ENCODE results near the gene FGF9.

The FGF9 gene

DNA sequence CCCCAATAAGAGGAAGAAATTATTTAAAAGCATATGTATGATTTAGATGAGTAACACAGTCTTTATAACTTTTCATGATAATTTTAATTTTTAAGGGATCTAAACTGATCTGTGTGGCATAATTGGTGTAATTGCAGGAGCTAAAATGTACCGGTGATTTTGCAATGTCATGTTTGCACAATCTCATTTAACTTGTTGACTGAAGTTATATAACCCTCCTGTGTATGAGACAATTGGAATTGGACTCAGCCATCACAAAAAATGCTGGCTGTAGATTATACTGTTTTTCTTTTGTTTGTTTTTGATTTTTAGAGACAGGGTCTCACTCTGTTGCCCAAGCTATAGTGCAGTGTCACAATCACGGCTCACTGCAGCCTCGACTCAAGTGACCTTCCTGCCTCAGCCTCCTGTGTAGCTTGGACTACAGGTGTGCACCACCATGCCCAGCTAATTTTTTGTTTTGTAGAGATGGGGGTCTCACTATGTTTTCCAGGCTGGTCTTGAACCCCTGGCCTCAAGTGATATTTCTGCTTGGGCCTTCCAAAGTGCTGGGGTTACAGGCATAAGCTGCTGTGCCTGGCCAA, 26.1 kb downstream of the FGF9 start:
- in situ Hi-C loops (cut with HindIII; ENCODE audit: low pct_ligation_motif_present, low pct_unique_long_range_greater_than_20kb, low sequenced_read_pairs), result no loop called here
- no peak for DNase-seq

- in situ Hi-C loops (cut with HindIII; ENCODE audit: low pct_ligation_motif_present, low pct_unique_long_range_greater_than_20kb, low sequenced_read_pairs), result no loop called here
- DNase-seq, result no peak
Measured at GRCh38 chr13:21698817-21699679, 28.2 kb downstream of the FGF9 start.

DNA sequence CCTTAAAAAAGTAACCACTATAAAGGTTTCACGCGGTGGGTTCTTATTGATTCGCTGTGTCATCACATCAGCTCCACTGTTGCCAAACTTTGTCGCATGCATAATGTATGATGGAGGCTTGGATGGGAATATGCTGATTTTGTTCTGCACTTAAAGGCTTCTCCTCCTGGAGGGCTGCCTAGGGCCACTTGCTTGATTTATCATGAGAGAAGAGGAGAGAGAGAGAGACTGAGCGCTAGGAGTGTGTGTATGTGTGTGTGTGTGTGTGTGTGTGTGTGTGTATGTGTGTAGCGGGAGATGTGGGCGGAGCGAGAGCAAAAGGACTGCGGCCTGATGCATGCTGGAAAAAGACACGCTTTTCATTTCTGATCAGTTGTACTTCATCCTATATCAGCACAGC, 30.6 kb downstream of the FGF9 start:
- in situ Hi-C loops (cut with HindIII; ENCODE audit: low pct_ligation_motif_present, low pct_unique_long_range_greater_than_20kb, low sequenced_read_pairs), result no loop called here

DNA sequence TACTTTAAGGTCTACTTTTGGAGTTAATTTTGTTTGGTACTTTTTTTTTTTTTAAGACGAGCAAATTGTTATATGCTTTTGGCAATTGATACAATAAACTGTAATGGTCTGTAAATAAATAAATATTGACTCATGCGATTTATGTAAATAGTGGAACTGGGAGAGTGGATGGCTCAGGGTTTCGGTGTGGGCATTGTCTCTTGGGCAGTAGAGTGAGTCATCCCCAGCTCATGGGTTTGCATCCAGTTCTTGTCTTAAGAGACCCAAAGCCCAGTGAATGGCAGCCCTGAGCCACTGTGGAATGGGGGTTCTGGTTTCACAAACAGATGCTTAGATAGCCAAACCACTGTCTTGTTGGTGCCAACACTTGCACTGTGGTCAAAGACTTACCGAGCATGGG, 33.0 kb downstream of the FGF9 start:
- in situ Hi-C loops (cut with HindIII; ENCODE audit: low pct_ligation_motif_present, low pct_unique_long_range_greater_than_20kb, low sequenced_read_pairs), result no loop called here
- no peak for DNase-seq

More for the DNA sequence above, 30.6 kb downstream of the FGF9 start:
- no peak for DNase-seq

- in situ Hi-C loops (cut with HindIII; ENCODE audit: low pct_ligation_motif_present, low pct_unique_long_range_greater_than_20kb, low sequenced_read_pairs), result no loop called here
- DNase-seq, result no peak
Measured at GRCh38 chr13:21707586-21707985, 36.7 kb downstream of the FGF9 start.

DNA sequence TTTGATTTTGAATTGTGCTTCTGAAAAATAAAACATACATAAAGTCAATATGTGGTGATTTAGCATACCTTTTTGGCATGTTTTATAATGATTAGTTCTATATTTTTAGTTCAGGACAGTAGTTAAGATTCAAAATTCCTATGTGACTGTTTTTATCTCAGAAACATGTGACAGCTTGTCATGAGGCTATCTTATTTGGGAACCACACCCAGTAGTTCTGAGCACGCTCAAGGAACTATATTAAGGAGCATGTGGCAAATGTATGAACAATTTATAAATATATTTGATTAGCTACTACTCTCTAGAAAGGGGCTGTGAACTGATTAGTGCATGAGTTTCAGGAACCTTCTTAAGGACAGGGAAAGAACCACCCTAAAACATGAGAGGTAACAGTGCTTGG, 38.8 kb downstream of the FGF9 start:
- DNase-seq, result no peak
- in situ Hi-C loops (cut with HindIII; ENCODE audit: low pct_ligation_motif_present, low pct_unique_long_range_greater_than_20kb, low sequenced_read_pairs), result no loop called here

DNA sequence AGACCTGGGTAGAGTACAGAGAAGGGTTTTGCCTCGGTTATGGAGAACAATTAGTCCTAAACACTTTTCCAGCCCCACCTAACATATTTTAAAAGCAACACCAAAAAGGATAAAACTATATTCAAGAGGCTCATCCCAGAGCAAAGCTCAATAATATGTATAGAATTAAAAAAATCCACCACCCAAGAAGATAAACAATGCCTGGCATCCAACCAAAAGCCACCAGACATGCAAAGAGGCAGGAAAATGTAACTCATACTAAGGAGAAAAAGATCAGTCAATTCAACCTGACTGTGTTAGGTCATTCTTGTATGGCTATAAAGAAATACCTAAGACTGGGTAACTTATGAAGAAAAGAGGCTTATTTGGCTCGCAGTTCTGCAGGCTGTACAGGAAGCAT, 39.3 kb downstream of the FGF9 start:
- in situ Hi-C loops (cut with HindIII; ENCODE audit: low pct_ligation_motif_present, low pct_unique_long_range_greater_than_20kb, low sequenced_read_pairs), result no loop called here
- DNase-seq, result no peak

GRCh38 chr13:21717817-21718216, 46.9 kb downstream of the FGF9 start:
- no peak for DNase-seq
- in situ Hi-C loops (cut with HindIII; ENCODE audit: low pct_ligation_motif_present, low pct_unique_long_range_greater_than_20kb, low sequenced_read_pairs), result no loop called here

GRCh38 chr13:21719463-21719862, 48.6 kb downstream of the FGF9 start:
- no peak for DNase-seq
- in situ Hi-C loops (cut with HindIII; ENCODE audit: low pct_ligation_motif_present, low pct_unique_long_range_greater_than_20kb, low sequenced_read_pairs), result no loop called here

- in situ Hi-C loops (cut with HindIII; ENCODE audit: low pct_ligation_motif_present, low pct_unique_long_range_greater_than_20kb, low sequenced_read_pairs), result no loop called here
- no peak for DNase-seq
Measured at GRCh38 chr13:21723807-21724505, 53.1 kb downstream of the FGF9 start.

GRCh38 chr13:21730186-21730880, 59.5 kb downstream of the FGF9 start:
- in situ Hi-C loops (cut with HindIII; ENCODE audit: low pct_ligation_motif_present, low pct_unique_long_range_greater_than_20kb, low sequenced_read_pairs), result no loop called here
- DNase-seq, result no peak

- in situ Hi-C loops (cut with HindIII; ENCODE audit: low pct_ligation_motif_present, low pct_unique_long_range_greater_than_20kb, low sequenced_read_pairs), result no loop called here
Measured at GRCh38 chr13:21733475-21734263, 62.8 kb downstream of the FGF9 start.

DNA sequence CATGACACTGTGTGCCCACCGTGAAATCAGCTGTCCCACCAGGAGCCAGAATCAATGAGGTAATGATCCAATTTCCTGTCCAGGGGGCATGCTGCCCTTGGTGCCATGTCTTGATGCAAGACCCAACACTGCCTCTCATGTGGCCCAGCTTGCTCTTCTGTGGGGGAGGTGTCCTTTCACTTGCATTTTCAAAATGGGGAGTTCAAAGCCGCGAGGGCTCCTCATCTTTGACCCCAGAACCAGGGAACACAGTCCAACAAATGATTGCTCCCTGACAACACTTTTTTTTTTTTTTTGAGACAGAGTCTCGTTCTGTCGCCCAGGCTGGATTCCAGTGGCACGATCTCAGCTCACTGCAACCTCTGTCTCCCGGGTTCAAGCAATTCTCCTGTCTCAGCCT, 64.1 kb downstream of the FGF9 start:
- DNase-seq, result no peak
- in situ Hi-C loops (cut with HindIII; ENCODE audit: low pct_ligation_motif_present, low pct_unique_long_range_greater_than_20kb, low sequenced_read_pairs), result no loop called here

More at GRCh38 chr13:21733475-21734263, 62.8 kb downstream of the FGF9 start:
- no peak for DNase-seq

DNA sequence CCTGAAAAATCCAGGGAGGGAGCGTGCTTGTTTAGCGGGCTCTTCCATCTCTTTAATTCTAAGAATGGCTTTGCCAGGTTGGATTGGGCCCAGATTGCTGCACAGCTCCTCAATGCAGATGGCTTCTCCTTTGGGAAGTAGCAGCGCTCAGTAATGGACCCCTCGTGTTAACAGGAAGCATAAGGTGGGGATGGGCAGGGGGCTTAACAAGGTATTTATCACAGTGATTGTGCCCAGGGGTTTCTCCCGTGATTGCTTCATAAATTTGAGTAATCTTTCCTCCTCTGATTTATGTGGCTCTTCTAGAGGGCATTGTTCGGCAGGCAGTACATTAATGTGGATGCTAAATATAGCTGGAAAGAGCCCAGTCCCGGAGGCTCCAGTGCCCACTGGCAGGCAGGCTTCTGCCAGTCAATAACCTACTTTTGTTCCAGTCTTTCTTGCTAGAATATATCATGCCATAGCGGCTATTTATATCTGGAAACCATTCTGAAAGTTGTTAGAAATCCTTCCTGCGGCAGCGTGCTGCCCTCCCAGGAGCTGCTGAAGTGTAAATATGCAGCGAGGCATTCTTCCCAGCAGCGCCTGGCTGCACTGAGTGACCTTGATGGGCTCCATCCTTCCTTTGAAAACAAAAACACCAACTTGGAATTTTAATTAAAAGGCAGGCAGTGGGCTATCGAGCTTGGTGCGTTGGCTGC, 65.0 kb downstream of the FGF9 start:
- no peak for DNase-seq
- in situ Hi-C loops (cut with HindIII; ENCODE audit: low pct_ligation_motif_present, low pct_unique_long_range_greater_than_20kb, low sequenced_read_pairs), result no loop called here

DNA sequence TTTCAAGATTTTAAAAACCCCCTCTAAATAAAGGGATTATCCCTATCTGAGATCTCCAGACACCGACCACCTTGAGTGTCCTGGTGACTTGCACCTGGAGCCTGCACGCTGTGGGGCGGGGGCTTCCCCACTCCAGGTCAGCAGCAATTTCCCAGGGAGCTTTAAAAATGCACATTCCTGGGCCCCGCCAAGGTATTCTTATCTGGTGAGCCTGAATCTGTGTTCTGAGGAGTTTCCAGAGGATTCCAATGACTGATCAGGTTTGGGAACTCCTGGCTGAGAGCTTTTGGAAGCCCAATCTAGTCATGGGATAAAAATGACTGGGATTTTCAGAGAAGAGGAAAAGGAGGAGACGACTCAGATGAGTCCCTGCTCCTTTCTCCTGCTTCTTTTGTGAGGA, 66.1 kb downstream of the FGF9 start:
- no peak for DNase-seq
- in situ Hi-C loops (cut with HindIII; ENCODE audit: low pct_ligation_motif_present, low pct_unique_long_range_greater_than_20kb, low sequenced_read_pairs), result no loop called here

DNA sequence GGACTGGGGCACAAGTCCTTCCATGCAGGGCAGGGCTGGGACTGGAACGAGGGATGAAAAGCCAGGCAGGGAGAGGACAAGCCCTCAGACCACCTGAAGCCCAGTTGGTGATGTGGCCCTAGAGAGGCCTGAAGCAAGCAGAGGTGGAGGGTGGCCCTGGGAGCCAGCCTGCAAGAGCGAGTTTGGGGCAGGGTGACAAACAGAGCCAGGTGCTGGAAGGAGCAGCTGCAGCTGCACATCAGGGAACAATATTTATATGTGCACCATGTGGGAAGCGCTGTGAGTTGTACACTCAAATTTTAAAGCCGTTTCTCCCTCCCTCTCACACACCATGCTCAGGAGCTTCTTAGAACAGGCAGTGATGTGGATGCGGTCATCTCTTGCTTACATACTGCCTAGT, 67.8 kb downstream of the FGF9 start:
- in situ Hi-C loops (cut with HindIII; ENCODE audit: low pct_ligation_motif_present, low pct_unique_long_range_greater_than_20kb, low sequenced_read_pairs), result no loop called here
- DNase-seq, result no peak

DNA sequence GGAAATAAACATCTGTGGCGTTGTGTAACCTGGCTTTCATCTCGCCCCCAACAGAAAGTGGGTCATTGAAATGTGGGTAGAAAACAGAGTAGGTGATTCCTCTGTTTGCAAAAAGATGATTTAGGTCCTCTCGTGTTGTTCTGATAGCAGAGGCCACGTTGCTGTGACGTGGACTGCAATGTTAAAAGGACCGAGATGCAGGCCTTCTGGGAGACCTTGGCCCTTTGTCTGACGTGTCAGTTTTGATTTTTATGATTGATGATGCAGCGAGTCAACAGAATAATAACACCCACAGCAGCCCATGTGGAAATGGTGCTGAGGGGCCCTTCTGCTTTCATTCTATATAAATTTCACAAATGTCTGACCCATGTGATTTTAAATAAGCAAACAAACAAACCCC, 68.9 kb downstream of the FGF9 start:
- in situ Hi-C loops (cut with HindIII; ENCODE audit: low pct_ligation_motif_present, low pct_unique_long_range_greater_than_20kb, low sequenced_read_pairs), result no loop called here

More for the DNA sequence above, 68.9 kb downstream of the FGF9 start:
- no peak for DNase-seq

Measured in ACHN (cell line).